ENCODE measurements around the gene ZMYND10.

GRCh38 chr3:50375258-50375931 lies 29.9 kb upstream of the ZMYND10 start:
- TF ChIP-seq ETV6 (CRISPR knock-in tag; IDR thresholded peaks at IDR 0.05) (no peak), E2F5 (CRISPR knock-in tag; IDR thresholded peaks at IDR 0.05) (no peak), ATF3 (CRISPR knock-in tag; conservative IDR thresholded peaks at IDR 0.05) (no peak), ZBTB21 (CRISPR knock-in tag; IDR thresholded peaks at IDR 0.05; ENCODE audit: borderline replicate concordance) (no peak), HMGXB4 (CRISPR knock-in tag; IDR thresholded peaks at IDR 0.05) (no peak), SMAD4 (CRISPR knock-in tag; IDR thresholded peaks at IDR 0.05) (no peak), TCF7 (CRISPR knock-in tag; IDR thresholded peaks at IDR 0.05; ENCODE audit: low read depth) (no peak), CTCF (IDR thresholded peaks at IDR 0.05) (peak; percentile 25; the same call in 1 of the 2 replicates), ESRRA (CRISPR knock-in tag; IDR thresholded peaks at IDR 0.05; ENCODE audit: borderline replicate concordance) (no peak), ERG (CRISPR knock-in tag; IDR thresholded peaks at IDR 0.05) (no peak), USF2 (CRISPR knock-in tag; IDR thresholded peaks at IDR 0.05) (no peak)

Data from WTC11 (cell line).